ENCODE results near the gene TCP1. TPM values are rescaled to one million over a fixed set of nuclear protein-coding genes. Genes with fewer than 3 reads are reported as not detected.
A peak's percentile ranks its signal among the peaks of the same experiment; 100 is the strongest.

The TCP1 gene
- total and polyA plus RNA-seq, 9 of the 15 experiments (the other 6 are each of a cell fraction or from before 2014, with no cell fraction given) = 331 to 801 (median 645) TPM

DNA sequence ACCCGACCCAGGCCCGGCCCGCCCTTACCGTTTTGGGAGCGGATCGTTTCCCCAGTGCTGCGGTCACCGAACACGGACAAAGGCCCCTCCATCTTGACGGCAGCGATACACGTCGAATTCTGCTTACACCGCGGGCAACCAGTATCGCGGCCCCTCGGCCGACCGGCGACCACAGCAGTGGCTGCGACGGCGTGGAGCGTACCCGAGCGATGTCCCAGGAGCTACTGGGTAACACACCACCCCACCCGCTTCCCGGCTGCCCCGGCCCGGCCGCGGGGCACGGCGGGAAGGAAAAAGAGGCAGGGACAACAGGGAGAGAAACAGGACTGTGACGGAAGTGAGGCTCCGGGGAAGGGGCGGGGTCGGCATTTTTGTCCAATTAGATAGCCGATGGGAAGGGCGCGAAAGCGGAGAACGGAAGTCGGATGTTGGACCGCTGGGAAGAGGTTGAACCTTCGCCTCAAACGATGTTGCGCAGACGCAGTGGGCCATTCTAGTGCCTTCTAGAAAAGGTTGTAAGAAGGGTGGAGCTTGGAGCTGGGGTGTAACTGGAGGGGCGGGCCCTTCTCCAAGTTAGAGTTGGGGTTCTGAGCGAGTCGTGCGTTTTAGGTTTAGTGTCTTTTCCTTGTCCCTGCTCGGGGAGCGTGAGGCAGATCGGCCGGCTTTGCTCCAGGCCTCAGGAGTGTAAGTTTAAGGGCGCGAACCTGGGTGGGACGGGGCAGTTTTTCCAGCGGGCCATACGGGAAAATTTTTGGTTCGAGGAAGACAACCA is at the start of gene TCP1 (continued):
- TF ChIP-seq PML (IDR thresholded peaks at IDR 0.05; ENCODE audit: low read length) = peak; percentile 85
- peak; percentile 57; the same call in 1 of the 2 replicates for TF ChIP-seq PATZ1 (CRISPR knock-in tag; IDR thresholded peaks at IDR 0.05; ENCODE audit: borderline replicate concordance)
- no peak for TF ChIP-seq RBM39 (optimal IDR thresholded peaks at IDR 0.05; ENCODE audit: low read depth, low read length)
- TF ChIP-seq, protein P1, sequence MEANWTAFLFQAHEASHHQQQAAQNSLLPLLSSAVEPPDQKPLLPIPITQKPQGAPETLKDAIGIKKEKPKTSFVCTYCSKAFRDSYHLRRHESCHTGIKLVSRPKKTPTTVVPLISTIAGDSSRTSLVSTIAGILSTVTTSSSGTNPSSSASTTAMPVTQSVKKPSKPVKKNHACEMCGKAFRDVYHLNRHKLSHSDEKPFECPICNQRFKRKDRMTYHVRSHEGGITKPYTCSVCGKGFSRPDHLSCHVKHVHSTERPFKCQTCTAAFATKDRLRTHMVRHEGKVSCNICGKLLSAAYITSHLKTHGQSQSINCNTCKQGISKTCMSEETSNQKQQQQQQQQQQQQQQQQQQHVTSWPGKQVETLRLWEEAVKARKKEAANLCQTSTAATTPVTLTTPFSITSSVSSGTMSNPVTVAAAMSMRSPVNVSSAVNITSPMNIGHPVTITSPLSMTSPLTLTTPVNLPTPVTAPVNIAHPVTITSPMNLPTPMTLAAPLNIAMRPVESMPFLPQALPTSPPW (CRISPR knock-in tag; IDR thresholded peaks at IDR 0.05) = peak; percentile 95
- no peak for TF ChIP-seq RBM22 (IDR thresholded peaks at IDR 0.05; ENCODE audit: low read depth, low read length, poor library complexity, severe bottlenecking)
- TF ChIP-seq, protein P2, sequence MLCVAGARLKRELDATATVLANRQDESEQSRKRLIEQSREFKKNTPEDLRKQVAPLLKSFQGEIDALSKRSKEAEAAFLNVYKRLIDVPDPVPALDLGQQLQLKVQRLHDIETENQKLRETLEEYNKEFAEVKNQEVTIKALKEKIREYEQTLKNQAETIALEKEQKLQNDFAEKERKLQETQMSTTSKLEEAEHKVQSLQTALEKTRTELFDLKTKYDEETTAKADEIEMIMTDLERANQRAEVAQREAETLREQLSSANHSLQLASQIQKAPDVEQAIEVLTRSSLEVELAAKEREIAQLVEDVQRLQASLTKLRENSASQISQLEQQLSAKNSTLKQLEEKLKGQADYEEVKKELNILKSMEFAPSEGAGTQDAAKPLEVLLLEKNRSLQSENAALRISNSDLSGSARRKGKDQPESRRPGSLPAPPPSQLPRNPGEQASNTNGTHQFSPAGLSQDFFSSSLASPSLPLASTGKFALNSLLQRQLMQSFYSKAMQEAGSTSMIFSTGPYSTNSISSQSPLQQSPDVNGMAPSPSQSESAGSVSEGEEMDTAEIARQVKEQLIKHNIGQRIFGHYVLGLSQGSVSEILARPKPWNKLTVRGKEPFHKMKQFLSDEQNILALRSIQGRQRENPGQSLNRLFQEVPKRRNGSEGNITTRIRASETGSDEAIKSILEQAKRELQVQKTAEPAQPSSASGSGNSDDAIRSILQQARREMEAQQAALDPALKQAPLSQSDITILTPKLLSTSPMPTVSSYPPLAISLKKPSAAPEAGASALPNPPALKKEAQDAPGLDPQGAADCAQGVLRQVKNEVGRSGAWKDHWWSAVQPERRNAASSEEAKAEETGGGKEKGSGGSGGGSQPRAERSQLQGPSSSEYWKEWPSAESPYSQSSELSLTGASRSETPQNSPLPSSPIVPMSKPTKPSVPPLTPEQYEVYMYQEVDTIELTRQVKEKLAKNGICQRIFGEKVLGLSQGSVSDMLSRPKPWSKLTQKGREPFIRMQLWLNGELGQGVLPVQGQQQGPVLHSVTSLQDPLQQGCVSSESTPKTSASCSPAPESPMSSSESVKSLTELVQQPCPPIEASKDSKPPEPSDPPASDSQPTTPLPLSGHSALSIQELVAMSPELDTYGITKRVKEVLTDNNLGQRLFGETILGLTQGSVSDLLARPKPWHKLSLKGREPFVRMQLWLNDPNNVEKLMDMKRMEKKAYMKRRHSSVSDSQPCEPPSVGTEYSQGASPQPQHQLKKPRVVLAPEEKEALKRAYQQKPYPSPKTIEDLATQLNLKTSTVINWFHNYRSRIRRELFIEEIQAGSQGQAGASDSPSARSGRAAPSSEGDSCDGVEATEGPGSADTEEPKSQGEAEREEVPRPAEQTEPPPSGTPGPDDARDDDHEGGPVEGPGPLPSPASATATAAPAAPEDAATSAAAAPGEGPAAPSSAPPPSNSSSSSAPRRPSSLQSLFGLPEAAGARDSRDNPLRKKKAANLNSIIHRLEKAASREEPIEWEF (CRISPR knock-in tag; IDR thresholded peaks at IDR 0.05) = no peak
- no peak for TF ChIP-seq HDAC3 (IDR thresholded peaks at IDR 0.05; ENCODE audit: borderline replicate concordance, partially characterized antibody)
- peak; percentile 55; the same call in 1 of the 2 replicates for TF ChIP-seq LARP7 (IDR thresholded peaks at IDR 0.05)
- TF ChIP-seq HINFP (tag; conservative IDR thresholded peaks at IDR 0.05; ENCODE audit: low read depth) = no peak
- TF ChIP-seq, protein P3, sequence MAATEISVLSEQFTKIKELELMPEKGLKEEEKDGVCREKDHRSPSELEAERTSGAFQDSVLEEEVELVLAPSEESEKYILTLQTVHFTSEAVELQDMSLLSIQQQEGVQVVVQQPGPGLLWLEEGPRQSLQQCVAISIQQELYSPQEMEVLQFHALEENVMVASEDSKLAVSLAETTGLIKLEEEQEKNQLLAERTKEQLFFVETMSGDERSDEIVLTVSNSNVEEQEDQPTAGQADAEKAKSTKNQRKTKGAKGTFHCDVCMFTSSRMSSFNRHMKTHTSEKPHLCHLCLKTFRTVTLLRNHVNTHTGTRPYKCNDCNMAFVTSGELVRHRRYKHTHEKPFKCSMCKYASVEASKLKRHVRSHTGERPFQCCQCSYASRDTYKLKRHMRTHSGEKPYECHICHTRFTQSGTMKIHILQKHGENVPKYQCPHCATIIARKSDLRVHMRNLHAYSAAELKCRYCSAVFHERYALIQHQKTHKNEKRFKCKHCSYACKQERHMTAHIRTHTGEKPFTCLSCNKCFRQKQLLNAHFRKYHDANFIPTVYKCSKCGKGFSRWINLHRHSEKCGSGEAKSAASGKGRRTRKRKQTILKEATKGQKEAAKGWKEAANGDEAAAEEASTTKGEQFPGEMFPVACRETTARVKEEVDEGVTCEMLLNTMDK (IDR thresholded peaks at IDR 0.05; ENCODE audit: borderline replicate concordance, insufficient read depth, low read depth, low read length, poor library complexity, severe bottlenecking) = no peak
- TF ChIP-seq ZNF778 (CRISPR knock-in tag; IDR thresholded peaks at IDR 0.05) = no peak
- TF ChIP-seq, protein P4, sequence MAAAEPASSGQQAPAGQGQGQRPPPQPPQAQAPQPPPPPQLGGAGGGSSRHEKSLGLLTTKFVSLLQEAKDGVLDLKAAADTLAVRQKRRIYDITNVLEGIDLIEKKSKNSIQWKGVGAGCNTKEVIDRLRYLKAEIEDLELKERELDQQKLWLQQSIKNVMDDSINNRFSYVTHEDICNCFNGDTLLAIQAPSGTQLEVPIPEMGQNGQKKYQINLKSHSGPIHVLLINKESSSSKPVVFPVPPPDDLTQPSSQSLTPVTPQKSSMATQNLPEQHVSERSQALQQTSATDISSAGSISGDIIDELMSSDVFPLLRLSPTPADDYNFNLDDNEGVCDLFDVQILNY (CRISPR knock-in tag; IDR thresholded peaks at IDR 0.05) = peak; percentile 31; the same call in 1 of the 2 replicates

All from K562 (cell line).